SK-N-MC (cell line): Measurements from ENCODE around the gene PPP1R37.

Experiments
- DNase-seq: peaks from one replicate; pipeline ENCODE4 v3.0.0-alpha.2; 2011; ENCODE audit warnings: low read depth, low spot score
- H3K27ac ChIP-seq: fragments of 200-600 bp; sonication (generic); 2 replicates; pipeline ENCODE4 v1.5.1; 2016; ENCODE audit warnings: mixed run types
- H3K36me3 ChIP-seq: fragments of 200-600 bp; sonication (generic); 2 replicates; pipeline ENCODE4 v1.6.1; 2017; ENCODE audit warnings: antibody characterized with exemption, low read length, mixed read lengths; ENCODE audit not compliant: insufficient read depth
- H3K4me3 ChIP-seq: fragments of 200-600 bp; sonication (generic); 2 replicates; pipeline ENCODE4 v1.5.1; 2016
- H3K9ac ChIP-seq: fragments of 200-600 bp; sonication (generic); 2 replicates; pipeline ENCODE4 v1.8.0; 2017; ENCODE audit warnings: mixed run types, mixed read lengths; ENCODE audit not compliant: insufficient read length
- H3K9me3 ChIP-seq: fragments of 200-600 bp; sonication (generic); 2 replicates; pipeline ENCODE4 v1.6.1; 2017; ENCODE audit warnings: low read depth, mild to moderate bottlenecking, antibody characterized with exemption, low read length, moderate library complexity, mixed read lengths
- EZH2 ChIP-seq: fragments of 200-600 bp; sonication (generic); IDR thresholded peaks from one replicate; pipeline ENCODE4 v1.6.1; 2017; ENCODE audit warnings: antibody characterized with exemption
- FOXP2 ChIP-seq: optimal IDR thresholded peaks from 2 replicates; pipeline ENCODE3; 2011; ENCODE audit warnings: mild to moderate bottlenecking, moderate library complexity; ENCODE audit not compliant: insufficient read depth; ENCODE audit errors: extremely low read length, control extremely low read depth
- POLR2AphosphoS5 ChIP-seq: IDR thresholded peaks from 2 replicates; pipeline ENCODE4 v1.6.1; 2012; ENCODE audit warnings: mild to moderate bottlenecking, low read depth, low read length, borderline replicate concordance

Gene PPP1R37

DNA sequence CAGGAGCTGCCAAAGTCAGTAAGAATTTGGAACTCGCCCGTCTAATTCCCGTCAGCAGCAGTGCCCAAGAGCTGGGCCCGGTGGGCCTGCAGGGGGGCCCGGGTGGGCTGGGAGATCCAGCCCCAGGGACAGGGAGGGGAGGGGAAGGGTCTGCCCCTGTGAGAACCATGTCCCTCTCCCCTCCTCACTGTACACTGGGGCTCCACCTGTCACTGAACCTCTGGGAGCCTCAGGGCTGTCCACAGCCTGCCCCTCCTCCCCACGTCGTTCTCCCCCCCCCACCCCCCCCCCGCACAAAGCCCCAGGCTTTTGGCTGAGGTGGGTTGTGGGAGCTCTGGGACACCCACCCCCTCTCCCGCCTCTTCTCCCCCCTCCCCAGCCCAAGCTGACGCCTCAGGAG, 24.9 kb upstream of the PPP1R37 start:
- Histone ChIP-seq H3K36me3 (peaks cover 46% of the 10 kb centered on the region), H3K27ac (no peak overlapping the region), H3K9me3 (no peaks in the 10 kb centered on the region), H3K9ac (no peak overlapping the region), H3K4me3 (no peak overlapping the region)
- TF ChIP-seq FOXP2 = no peak
- no peak for TF ChIP-seq EZH2
- TF ChIP-seq POLR2AphosphoS5 = no peak
- no peak for DNase-seq

DNA sequence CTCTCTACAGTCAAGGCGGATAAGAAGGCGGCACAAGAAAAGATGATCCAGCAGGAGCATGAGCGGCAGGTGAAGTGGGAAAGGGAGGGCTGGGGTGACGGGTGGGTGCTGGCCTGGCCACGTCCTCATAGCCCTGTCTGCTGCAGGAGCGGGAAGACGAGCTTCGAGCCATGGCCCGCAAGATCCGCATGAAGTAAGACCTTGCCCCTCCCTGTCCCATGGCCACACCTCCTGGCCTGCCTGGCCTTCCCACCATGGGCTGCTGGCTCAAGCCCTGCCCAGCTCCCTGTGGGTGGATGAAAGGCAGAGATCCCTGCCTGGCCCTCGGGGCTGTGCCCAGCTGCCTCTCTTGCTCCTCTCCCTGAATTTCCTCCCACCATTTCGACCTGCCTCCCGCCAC, 23.9 kb upstream of the PPP1R37 start:
- H3K4me3 ChIP-seq = no peak overlapping the region
- no peaks in the 10 kb centered on the region for H3K9me3 ChIP-seq
- H3K9ac ChIP-seq = no peak overlapping the region
- no peak overlapping the region for H3K27ac ChIP-seq
- TF ChIP-seq POLR2AphosphoS5 (no peak), EZH2 (no peak), FOXP2 (no peak)
- H3K36me3 ChIP-seq = peaks cover 38% of the 10 kb centered on the region
- DNase-seq = no peak

DNA sequence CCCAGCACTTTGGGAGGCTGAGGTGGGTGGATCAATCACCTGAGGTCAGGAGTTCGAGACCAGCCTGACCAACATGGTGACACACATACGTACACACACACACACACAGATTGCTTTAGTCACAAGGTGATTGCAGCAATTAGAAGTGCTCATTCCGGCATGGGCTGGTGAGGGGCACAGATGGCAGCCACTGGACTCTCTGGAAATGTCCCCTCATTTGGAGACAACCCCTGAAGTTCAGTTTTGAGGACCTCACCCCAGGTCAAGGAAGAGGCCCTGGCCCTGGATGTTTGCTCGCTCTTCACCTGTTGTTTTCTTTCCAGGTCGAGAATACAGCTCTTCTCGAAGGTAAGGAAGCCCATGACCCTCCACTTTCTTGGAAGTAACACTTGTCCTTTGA, 22.8 kb upstream of the PPP1R37 start:
- TF ChIP-seq FOXP2 (no peak), EZH2 (no peak), POLR2AphosphoS5 (no peak)
- no peak overlapping the region for H3K27ac ChIP-seq
- DNase-seq = no peak
- H3K9ac ChIP-seq = no peak overlapping the region
- no peak overlapping the region for H3K4me3 ChIP-seq
- peaks cover 30% of the 10 kb centered on the region; the same call in 1 of the 2 replicates for H3K36me3 ChIP-seq
- no peaks in the 10 kb centered on the region for H3K9me3 ChIP-seq

DNA sequence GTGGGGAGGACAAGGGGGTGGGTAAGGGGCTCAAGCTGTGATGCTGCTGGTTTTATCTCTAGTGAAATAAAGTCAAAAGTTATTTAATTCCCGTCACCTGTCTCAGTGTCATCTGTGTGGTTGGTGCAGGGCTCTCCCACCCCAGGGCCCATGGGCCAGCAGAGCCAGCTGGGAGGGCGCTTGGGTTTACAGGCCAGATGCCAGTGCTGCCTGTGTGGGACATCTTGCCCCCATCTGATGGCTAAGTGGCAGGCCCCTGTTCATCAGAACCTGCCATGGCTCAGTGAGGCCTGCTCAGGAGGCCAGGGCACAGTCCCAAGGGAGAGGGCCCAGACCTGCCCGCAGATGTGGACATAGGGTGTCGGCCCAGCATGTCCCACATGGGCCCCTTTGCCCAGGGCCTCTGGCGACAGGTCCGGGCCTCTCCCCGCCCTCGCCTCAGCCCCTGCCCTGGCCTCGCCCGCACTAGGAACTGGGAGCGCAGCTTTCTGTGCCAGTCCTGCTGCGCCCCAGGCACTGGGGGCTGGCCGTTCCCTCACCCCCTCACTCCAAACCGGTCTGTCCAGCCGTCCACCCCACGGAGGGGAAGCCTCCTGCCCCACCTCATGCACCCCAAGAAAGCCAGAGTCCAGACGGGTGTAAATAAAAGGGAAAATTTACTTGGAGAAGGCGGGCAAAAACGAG, 22.0 kb upstream of the PPP1R37 start:
- TF ChIP-seq EZH2 (no peak), FOXP2 (no peak), POLR2AphosphoS5 (no peak)
- H3K9me3 ChIP-seq = no peaks in the 10 kb centered on the region
- H3K27ac ChIP-seq = no peak overlapping the region
- peaks cover 25% of the 10 kb centered on the region; the same call in 1 of the 2 replicates for H3K36me3 ChIP-seq
- H3K9ac ChIP-seq = no peak overlapping the region
- no peak overlapping the region for H3K4me3 ChIP-seq
- DNase-seq = no peak

DNA sequence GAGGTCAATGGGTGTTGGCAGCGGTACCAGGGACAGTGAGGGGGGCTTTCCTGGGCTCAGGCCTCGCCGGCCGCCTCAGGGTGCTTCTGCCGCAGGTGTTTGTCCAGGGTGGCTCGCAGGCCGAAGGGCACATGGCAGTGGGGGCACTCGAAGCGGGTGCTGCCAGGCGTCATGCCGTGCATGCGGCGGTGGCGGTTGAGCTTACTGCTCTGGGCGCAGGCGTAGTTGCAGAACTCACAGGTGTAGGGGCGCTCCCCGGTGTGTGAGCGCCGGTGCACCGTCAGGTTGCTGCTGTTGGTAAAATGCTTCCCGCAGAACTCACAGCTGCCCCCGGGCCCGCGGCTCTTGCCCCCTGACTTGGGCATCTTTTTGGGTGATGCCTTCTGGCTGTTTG, 21.4 kb upstream of the PPP1R37 start:
- Histone ChIP-seq H3K4me3 (no peak overlapping the region), H3K27ac (no peak overlapping the region), H3K9ac (no peak overlapping the region), H3K9me3 (no peaks in the 10 kb centered on the region), H3K36me3 (peaks cover 25% of the 10 kb centered on the region; the same call in 1 of the 2 replicates)
- TF ChIP-seq POLR2AphosphoS5 (no peak), EZH2 (no peak), FOXP2 (no peak)
- DNase-seq = no peak

DNA sequence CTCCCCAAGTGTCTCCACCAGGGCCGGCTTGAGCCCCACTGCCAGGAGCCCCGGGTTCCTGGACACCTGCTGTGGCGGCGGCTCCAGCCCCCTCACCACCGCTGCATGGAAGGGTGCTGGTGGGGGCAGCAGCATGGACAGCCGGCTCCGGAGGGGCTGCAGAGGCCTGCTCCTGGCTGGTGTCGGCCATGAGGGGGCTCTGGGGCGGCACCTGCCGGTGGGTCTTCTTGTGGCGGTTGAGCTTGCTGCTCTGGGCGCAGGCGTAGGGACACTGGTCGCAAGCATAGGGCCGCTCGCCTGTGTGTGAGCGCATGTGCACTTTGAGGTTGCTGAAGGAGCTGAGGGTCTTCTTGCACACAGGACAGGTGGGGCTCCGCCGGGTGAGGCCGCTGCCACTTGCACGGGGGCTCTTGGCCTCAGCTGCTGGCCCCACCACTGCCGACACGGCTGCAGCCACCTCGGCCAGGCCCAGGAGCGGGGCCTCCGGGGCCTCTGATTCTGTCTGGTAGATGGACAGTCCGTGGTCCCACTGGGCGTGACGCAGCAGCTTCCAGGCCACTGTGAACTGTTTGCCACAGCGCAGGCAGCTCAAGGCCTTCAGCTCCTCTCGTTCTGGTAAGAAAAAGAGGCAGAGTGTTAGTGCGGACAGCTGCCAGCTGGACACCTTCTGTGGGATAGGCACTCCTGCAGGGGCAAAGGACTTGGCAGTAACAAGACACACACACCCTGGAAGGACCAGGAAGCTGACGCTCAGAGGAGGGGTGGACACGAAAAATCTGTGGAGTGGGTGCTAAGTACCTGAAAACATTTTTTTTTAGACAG, 20.8 kb upstream of the PPP1R37 start:
- no peak for DNase-seq
- H3K9ac ChIP-seq = no peak overlapping the region
- no peak overlapping the region for H3K4me3 ChIP-seq
- TF ChIP-seq EZH2 = no peak
- no peaks in the 10 kb centered on the region for H3K9me3 ChIP-seq
- 0 out of 2 replicates have a peak overlapping the region, but pooled peaks have one; percentile 50 for H3K27ac ChIP-seq
- H3K36me3 ChIP-seq = peaks cover 25% of the 10 kb centered on the region; the same call in 1 of the 2 replicates

DNA sequence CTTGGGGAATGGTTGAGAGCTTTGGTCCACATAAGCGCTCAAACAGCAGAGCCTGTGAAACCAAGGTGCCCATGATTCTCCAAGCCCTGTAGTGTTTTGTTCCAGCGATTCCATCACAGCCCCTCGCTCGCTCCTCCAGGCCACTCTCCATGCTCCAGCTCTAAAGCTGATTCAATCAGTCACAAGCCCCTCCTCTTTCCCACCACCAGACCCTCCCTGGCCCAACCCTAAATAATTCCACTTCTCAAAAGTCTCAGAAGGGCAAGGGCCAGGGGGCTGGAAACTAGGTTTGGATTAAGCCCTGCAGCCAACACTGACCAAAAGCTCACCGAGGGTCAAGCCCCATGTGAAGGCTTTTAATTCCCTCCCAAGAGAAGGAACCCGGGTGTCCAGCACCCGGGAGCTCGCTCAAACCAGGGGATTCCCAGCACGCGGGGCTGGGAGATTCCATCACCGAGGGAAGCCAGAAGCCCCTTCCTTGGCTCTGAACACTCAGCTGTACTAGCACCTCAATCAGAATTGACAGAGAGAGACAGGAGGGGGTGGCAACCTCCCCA, 18.2 kb upstream of the PPP1R37 start:
- TF ChIP-seq FOXP2 = no peak
- TF ChIP-seq POLR2AphosphoS5 = no peak
- TF ChIP-seq EZH2 = no peak
- Histone ChIP-seq H3K36me3 (peaks cover 11% of the 10 kb centered on the region; the same call in 1 of the 2 replicates), H3K27ac (peak overlapping the region; percentile 42; the same call in 1 of the 2 replicates), H3K4me3 (no peak overlapping the region), H3K9ac (no peak overlapping the region), H3K9me3 (no peaks in the 10 kb centered on the region)
- no peak for DNase-seq

DNA sequence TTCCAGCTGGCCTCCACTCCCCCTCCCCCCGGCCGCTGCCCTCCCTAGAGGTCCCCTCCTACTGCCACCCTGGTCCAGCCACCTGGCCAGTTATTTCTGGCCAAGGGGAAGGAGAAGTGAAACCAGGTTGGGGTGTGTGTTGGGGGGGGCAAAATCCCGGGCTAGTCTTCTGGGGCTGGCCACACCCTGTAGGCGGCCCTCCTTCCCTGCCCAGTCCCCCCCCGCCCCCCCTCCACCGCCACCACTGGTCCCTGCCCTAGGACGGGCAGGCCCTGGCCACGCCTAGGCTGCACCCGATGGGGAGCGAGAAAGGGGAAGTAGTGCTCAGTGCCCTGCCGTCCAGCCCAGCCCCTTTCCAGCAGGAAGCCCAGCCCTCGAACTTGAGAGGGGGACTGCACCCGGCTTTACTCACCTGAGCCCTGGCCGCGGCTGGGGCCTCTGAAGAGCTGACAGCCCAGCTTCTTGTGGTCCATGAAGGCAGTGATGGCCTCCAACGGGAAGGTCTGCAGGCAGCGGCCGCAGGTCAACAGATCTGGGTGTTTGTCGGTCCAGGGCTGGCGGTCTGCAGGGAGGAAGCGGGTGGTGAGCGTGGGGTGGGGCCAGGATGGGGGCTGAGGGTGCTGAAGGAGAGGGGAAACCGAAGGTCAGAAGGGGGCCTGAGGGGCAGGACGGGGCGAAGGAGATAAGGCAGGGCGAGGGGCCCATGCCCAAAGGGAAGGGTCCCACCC, 17.5 kb upstream of the PPP1R37 start:
- H3K36me3 ChIP-seq = peaks cover 5% of the 10 kb centered on the region; the same call in 1 of the 2 replicates
- no peaks in the 10 kb centered on the region for H3K9me3 ChIP-seq
- no peak overlapping the region for H3K27ac ChIP-seq
- TF ChIP-seq POLR2AphosphoS5 = no peak
- no peak for TF ChIP-seq EZH2
- no peak for TF ChIP-seq FOXP2
- H3K4me3 ChIP-seq = peak overlapping the region; percentile 68
- DNase-seq = no peak
- peak overlapping the region; percentile 17 for H3K9ac ChIP-seq
